PC-3 (cell line): ENCODE data around the gene CDA. TPM values are rescaled to one million over a fixed set of nuclear protein-coding genes. Genes with fewer than 3 reads are reported as not detected.

Experiments used
- ATAC-seq: fragments of 200-7000 bp; cut with Tn5 transposase; 2 replicates; pipeline ENCODE4 v1.9.1; 2020; ENCODE audit warnings: mild to moderate bottlenecking, moderate library complexity
- BruUV-seq: library from RNA; stranded (reverse); fragments of 400-500 nt; replicated peaks from 2 replicates; lab custom pipeline; 2021; lab: Mats Ljungman, UMichigan
- CTCF ChIA-PET: fragments of 300-600 bp; sonication (Branson Sonifier 250); formaldehyde crosslinking; loops from one replicate; lab custom pipeline; 2022; ENCODE audit warnings: antibody characterized with exemption; lab: Charles Lee
- POLR2A ChIA-PET: fragments of 300-600 bp; sonication (Branson Sonifier 250); formaldehyde crosslinking; loops from one replicate; lab custom pipeline; 2022; ENCODE audit warnings: antibody characterized with exemption; ENCODE audit not compliant: unreplicated experiment; lab: Charles Lee
- DNase-seq: peaks from one replicate; pipeline ENCODE4 v3.0.0-alpha.2; 2015
- H2AFZ ChIP-seq: fragments of 300-600 bp; sonication (generic); 2 replicates; pipeline ENCODE4 v1.6.0; 2016; ENCODE audit warnings: antibody characterized with exemption, low read length
- H3F3A ChIP-seq: fragments of 300-600 bp; sonication (generic); one replicate; pipeline ENCODE4 v1.6.0; 2017; ENCODE audit warnings: antibody characterized with exemption, low read length, control low read depth, mild to moderate bottlenecking; ENCODE audit not compliant: unreplicated experiment
- H3K27ac ChIP-seq: fragments of 300-600 bp; sonication (generic); 2 replicates; pipeline ENCODE4 v1.5.1; 2016; ENCODE audit warnings: mild to moderate bottlenecking, low read length
- H3K27me3 ChIP-seq: fragments of 300-600 bp; sonication (generic); 2 replicates; pipeline ENCODE4 v1.6.1; 2016; ENCODE audit warnings: low read length, mixed read lengths
- H3K36me3 ChIP-seq: fragments of 300-600 bp; sonication (generic); 2 replicates; pipeline ENCODE4 v1.6.1; 2016; ENCODE audit warnings: low read depth, mixed run types, low read length, mixed read lengths
- H3K4me1 ChIP-seq: fragments of 300-600 bp; sonication (generic); 2 replicates; pipeline ENCODE4 v1.5.1; 2016; ENCODE audit warnings: low read length; ENCODE audit not compliant: insufficient read depth
- H3K4me2 ChIP-seq: fragments of 300-600 bp; sonication (generic); 2 replicates; pipeline ENCODE4 v1.6.0; 2016; ENCODE audit warnings: low read length
- H3K4me3 ChIP-seq: fragments of 300-600 bp; sonication (generic); 2 replicates; pipeline ENCODE4 v1.5.1; 2016; ENCODE audit warnings: mild to moderate bottlenecking, low read length, mixed read lengths
- H3K79me2 ChIP-seq: fragments of 300-600 bp; sonication (generic); 2 replicates; pipeline ENCODE4 v1.6.1; 2017; ENCODE audit warnings: low read length, mixed read lengths
- H3K9ac ChIP-seq: fragments of 300-600 bp; sonication (generic); 2 replicates; pipeline ENCODE4 v1.6.0; 2016; ENCODE audit warnings: mild to moderate bottlenecking, low read length
- H3K9me2 ChIP-seq: fragments of 300-600 bp; sonication (generic); replicated peaks from 2 replicates; pipeline ENCODE4 v1.6.1; 2016; ENCODE audit warnings: mixed run types, low read length, mixed read lengths
- H3K9me3 ChIP-seq: fragments of 300-600 bp; sonication (generic); 2 replicates; pipeline ENCODE4 v1.6.1; 2016; ENCODE audit warnings: low read length, mixed read lengths
- H4K20me1 ChIP-seq: fragments of 300-600 bp; sonication (generic); 2 replicates; pipeline ENCODE4 v1.6.1; 2016; ENCODE audit warnings: low read length, mixed read lengths
- CTCF ChIP-seq: fragments of 300-600 bp; sonication (generic); conservative IDR thresholded peaks from 2 replicates; pipeline ENCODE4 v1.5.1; 2017; ENCODE audit warnings: antibody characterized with exemption, low read depth, mild to moderate bottlenecking, low read length
- EZH2 ChIP-seq: fragments of 300-600 bp; sonication (generic); IDR thresholded peaks from one replicate; pipeline ENCODE4 v1.6.1; 2017; ENCODE audit warnings: antibody characterized with exemption, mild to moderate bottlenecking, low read length; ENCODE audit not compliant: unreplicated experiment
- EZH2phosphoT487 ChIP-seq: fragments of 300-600 bp; sonication (generic); IDR thresholded peaks from 2 replicates; pipeline ENCODE4 v1.6.1; 2018; ENCODE audit warnings: mild to moderate bottlenecking, antibody characterized with exemption, low read length, borderline replicate concordance
- intact Hi-C: fragments of 100-400 bp; cut with micrococcal nuclease; formaldehyde crosslinking; loops from 2 replicates; pipeline ENCODE4 v1.9.0; 2023
- total RNA-seq: library from RNA; depleted of rRNA; stranded (reverse); fragments of >200 nt; gene quantifications from 2 replicates; pipeline ENCODE4 v1.2.3, GENCODE V29; 2014

The CDA gene
- total RNA-seq, 1 experiment from 2014 or later, result 36.3 TPM

GRCh38 chr1:20578721-20579395 lies 10.0 kb upstream of the CDA start:
- H3K9me2 ChIP-seq, result no peaks in the 10 kb centered on the region
- peak overlapping the region; percentile 24 for H2AFZ ChIP-seq
- TF ChIP-seq EZH2, result no peak
- TF ChIP-seq EZH2phosphoT487, result no peak
- no peak for TF ChIP-seq CTCF
- H3K4me2 ChIP-seq, result peak overlapping the region; percentile 50
- H3K4me1 ChIP-seq, result peaks cover 38% of the 10 kb centered on the region
- CTCF ChIA-PET, result no interaction called here
- peak overlapping the region; percentile 94 for H3K27ac ChIP-seq
- peaks cover 5% of the 10 kb centered on the region for H3F3A ChIP-seq
- no peaks in the 10 kb centered on the region for H3K79me2 ChIP-seq
- no peaks in the 10 kb centered on the region for H3K27me3 ChIP-seq
- intact Hi-C loops, result loop anchor here (5.0 kb wide), 1 partner anchor 33 kb away; no protein-coding TSS in a partner anchor
- no TSS peak for BruUV-seq
- H3K9me3 ChIP-seq, result no peaks in the 10 kb centered on the region
- no peak overlapping the region for H3K4me3 ChIP-seq
- ATAC-seq (no peak), DNase-seq (peak; percentile 74)
- peak overlapping the region; percentile 58 for H3K9ac ChIP-seq
- H3K36me3 ChIP-seq, result no peaks in the 10 kb centered on the region
- no peaks in the 10 kb centered on the region for H4K20me1 ChIP-seq
- POLR2A ChIA-PET, result interaction anchor here (0.6 kb wide), 1 partner anchor 443 kb away, joined by 3 read pairs; no protein-coding TSS in a partner anchor

GRCh38 chr1:20584890-20585289 lies 4.0 kb upstream of the CDA start:
- DNase-seq (peak; percentile 54), ATAC-seq (no peak)
- intact Hi-C loops, result loop anchor here (5.0 kb wide), 1 partner anchor 63 kb away; no protein-coding TSS in a partner anchor
- H3K4me3 ChIP-seq, result no peak overlapping the region
- H3K27me3 ChIP-seq, result no peaks in the 10 kb centered on the region
- no peak overlapping the region for H3K4me2 ChIP-seq
- no peak overlapping the region for H3K9ac ChIP-seq
- no peak overlapping the region for H3K27ac ChIP-seq
- no peaks in the 10 kb centered on the region for H3K36me3 ChIP-seq
- H3K9me3 ChIP-seq, result no peaks in the 10 kb centered on the region
- POLR2A ChIA-PET, result no interaction called here
- no TSS peak for BruUV-seq
- no peak overlapping the region for H2AFZ ChIP-seq
- H3K79me2 ChIP-seq, result peaks cover 10% of the 10 kb centered on the region
- TF ChIP-seq CTCF, result no peak
- no peak for TF ChIP-seq EZH2phosphoT487
- no peak for TF ChIP-seq EZH2
- CTCF ChIA-PET, result interaction anchor here (0.6 kb wide), 1 partner anchor 28 kb away, joined by 4 read pairs; no protein-coding TSS in a partner anchor
- H3F3A ChIP-seq, result no peaks in the 10 kb centered on the region
- peaks cover 1% of the 10 kb centered on the region; the same call in 1 of the 2 replicates for H4K20me1 ChIP-seq
- H3K9me2 ChIP-seq, result no peaks in the 10 kb centered on the region
- peaks cover 18% of the 10 kb centered on the region for H3K4me1 ChIP-seq
